NCI-H2227 (cell line): ENCODE measurements around the gene BBLN.
"Not testable (repeated sequence)": the region's sequence is repeated elsewhere in the genome, so short reads cannot be mapped to it uniquely, and the experiment has no call there.

Source experiments
- DNase-seq: peaks from one replicate; lab custom pipeline; 2025; ENCODE audit not compliant: unreplicated experiment; lab: John Stamatoyannopoulos, UW

The BBLN gene

DNA sequence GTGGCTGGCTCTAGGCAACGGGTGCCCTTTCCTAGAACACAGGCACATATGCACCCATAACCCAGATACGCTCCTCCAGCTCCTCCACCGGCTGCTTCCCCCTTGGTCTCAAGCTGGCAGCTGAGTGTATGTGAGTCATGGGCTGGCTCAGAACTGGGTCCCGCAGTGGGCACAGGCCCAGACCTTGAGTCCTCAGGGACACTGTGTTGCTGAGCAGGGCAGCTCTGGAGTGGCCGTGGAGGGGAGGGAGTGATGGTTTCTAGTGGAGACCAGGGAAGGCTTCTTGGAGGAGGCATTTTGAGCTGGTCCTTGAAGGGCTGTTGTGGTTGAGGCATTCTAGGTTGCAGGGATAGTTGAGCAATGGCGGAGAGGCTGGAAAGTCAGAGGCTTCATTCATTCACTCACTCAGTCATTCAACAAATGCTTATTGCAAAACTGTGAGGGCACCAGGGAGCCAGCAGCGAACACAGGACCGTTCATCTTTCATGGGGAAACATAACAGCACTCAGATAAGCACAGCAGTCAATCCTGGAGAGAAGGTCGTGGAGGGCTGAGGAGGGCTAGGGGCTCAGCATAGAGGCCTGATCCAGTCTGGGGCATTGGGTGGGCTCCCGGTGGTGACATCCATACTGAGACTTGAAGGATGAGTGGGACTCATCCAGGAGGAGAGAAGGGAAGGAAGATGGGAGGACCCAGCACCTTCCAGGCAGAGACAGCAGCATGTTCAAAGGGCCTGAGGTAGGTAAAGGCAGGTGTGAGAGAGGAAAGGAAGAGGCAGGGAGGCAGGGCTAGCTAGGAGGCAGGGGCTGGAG lies 2.4 kb downstream of the BBLN start:
- no peak for DNase-seq

- DNase-seq: no peak
These were observed 3.0 kb downstream of the BBLN start for GRCh38 chr9:128163027-128163515.

DNA sequence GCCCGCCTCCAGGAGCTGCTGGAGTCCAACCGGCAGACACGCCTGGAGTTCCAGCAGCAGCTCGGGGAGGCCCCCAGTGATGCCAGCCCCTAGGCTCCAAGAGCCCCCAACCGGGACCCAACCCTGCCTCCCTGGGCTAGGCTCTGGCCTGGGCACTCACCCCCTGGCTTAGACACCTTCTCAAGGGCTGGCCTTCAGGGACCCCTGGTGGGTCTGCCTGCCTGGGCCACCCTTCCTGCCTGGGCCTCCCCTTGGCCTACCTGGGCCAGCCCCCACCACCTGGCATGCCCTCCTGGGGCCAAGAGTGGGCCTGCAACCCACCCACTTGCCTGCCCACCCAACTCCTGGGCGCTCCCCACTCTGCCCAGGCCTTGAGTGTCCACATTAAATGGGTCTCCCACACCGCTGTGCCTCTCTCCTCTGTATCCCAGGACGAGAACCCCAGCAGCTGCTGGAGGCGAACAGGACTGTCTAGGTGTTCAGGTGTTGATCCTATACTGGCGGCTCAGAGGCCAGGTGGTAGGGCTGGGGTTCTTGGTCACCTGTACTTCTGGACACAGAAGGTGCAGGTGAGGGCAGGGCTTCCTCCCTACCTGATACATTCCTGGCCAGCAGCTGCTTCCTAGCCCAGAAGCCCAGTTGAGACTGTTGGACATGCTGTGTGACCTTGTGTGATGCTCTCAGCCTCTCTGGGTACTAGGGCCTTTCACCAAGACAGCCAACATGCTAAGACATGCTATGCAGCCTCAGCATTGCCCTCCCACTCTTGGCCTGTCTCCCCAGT lies 3.6 kb downstream of the BBLN start:
- no peak for DNase-seq

- DNase-seq: no peak
These were observed 4.3 kb downstream of the BBLN start for GRCh38 chr9:128164307-128164885.

DNA sequence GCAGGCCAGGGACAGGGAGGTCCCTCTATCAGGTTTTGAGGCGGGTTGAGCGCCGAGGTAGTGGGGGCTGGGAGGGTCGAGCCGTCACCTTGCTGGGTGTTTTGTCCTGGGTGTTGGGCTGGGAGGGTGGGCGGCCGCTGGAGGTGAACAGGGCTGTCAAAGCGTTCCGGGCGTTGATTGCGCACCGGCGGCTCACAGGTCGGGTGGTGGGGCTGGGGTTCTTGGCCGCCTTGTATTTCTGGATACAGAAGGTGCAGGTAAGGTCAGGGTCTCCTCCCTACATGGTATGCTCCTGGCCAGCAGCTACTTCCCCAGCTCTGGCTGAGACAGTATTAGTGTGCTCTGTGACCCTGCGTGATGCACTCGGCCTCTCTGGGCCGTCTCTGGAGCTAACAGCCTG lies 6.1 kb downstream of the BBLN start:
- DNase-seq: no peak

- DNase-seq: no peak
These were observed 7.1 kb downstream of the BBLN start for GRCh38 chr9:128167209-128167608.

DNA sequence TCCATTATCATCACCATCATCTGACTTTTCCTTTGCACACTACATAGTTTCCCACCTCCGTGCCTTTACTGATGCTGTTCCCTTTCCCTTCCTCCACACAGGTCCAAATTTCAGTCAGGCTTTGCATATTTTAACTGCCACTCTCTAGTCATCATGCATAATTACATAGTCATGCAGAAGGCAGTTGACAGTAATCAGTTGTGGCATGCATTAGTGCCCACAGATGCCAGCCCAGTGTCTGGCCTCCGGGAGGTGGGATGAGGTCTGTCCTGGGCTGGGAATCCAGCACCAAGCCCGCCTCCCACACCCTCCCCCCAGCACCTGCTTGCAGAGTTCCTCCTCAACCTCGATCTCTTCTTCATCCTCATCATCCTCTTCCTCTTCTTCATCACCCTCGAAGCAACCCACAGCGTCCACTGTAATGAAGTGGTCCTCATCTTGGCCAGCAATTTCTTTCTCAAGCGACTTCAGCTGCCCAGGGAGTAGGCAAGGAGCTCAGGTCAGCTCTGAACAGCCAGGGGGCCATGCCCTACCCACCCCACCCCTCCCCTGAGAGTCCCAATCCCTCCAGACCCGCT lies 8.8 kb downstream of the BBLN start:
- DNase-seq: no peak

DNA sequence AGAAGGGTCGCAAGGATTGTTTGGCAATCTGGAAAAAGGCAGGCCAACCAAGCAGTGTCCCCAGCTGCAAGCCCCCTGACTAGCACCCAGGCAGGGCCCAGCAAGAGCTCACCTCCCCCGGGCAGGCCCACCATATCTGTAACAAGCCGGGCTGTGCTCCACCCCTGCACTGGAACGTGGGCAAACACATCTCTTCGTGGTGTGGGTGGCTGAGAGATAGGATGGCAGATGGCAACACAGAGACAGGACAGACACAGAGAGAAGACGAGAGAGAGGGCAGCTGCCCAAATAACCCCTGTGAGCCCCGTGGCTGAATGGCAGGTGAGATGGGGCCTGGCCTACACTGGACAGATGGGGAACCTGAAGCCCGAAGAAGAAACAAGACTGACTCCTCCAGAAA lies 9.4 kb downstream of the BBLN start:
- no peak for DNase-seq

DNA sequence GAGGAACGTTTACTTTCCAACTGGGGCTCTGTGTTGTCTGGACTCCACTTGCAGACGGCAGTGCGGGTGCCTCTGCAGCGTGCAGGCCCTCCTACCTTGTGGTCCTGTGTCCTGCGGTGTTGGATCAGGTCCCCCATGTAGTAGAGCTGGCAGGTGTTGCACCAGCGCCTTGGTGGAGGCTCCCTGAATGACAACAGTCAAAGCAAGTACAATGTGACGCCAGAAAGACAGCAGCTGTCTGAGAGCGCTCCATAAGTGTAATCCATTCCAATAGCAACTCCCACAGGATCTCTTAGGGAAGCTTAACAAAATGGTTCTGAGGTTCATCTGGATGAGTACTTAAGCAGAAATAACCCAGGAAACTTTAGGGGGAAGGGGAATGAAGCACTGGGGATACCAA lies 9.9 kb downstream of the BBLN start:
- no peak for DNase-seq

DNA sequence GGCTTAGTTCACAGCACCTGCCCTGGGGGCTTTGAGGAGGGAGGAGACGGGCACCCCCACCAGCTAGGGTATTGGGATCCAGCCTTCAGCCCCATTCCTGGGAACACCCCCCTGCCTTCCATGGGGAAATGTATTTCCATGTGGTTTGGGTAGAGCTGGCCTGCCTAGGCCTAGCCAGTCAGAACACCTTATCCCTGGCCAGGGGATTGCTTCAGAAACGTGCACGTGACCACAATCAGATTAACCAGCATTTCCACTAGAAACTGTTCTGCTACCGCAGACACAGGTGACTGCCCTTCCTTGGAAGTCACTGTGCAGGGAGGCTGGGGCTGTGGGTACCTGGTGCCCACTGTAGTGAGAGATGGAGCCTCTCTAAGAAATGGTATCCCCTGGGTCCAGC lies 14.0 kb downstream of the BBLN start:
- DNase-seq: no peak

DNA sequence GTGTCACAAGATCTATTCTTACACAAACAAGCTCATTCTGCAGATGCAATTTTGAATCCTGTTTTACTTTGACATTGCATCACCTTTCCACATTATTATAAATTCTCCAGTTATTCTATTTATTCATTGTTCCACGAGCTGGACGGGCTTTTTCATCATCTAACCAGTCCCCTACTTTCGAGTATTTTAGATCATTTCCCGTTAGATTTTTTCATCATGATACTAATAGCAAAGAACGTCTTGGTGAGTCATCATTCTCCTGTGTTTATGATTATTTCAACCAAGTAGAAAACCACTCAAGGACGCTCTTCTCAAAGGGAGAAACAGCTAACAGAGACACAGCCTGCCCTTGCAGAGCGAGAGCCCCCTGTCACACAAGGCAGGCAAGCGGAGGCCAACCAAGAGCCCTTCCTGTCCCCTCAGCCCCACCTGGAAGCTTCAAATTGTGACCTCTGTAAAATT lies 15.1 kb downstream of the BBLN start:
- no peak for DNase-seq

DNA sequence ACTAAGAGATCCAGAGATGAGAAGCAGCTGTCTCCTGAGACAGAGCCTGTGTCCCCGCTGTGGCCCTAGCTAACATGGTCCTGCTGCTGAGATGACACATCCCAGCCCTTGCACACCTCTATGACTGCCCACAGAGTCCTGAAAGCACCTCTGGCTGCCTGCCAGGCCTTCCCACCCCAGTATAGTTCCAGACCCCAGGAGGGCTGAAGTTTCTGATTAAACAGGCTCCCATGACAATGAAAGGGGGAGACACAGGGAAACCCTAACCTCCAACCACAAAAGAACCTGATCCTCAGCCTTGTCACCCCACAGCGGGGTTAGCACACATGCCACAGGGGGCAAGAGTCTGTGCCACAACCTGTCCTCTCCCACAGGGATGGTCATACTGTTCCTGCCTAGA lies 15.7 kb downstream of the BBLN start:
- no peak for DNase-seq

DNA sequence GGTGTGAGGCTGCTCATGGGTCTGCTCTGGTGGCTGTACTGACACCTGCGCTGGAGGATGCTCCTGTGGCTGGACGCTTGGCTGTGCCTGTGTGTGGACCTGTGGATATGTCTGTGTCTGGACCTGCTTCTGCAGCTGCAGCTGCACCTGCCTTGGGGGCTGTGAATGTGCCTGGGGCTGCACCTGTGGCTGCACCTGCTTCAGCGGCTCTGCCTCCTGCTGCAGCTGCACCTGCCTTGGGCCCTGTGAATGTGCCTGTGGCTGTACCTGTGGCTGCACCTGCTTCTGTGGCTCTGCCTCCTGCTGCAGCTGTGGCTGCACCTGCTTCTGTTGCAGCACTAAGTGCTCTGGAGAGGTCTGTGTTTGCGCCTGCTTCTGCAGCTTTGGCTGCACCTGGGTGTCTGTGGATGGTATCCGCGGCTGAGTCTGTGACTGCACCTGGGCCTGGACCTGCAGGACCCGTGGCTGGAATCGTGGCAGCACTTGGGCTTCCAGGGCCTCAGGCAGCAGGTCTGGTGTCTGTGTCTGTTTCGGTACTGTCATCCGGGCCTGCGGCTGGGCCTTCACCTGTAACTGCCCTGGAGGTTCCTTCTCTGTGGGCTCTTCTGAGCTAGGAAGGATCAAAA lies 18.9 kb downstream of the BBLN start:
- no peak for DNase-seq

DNA sequence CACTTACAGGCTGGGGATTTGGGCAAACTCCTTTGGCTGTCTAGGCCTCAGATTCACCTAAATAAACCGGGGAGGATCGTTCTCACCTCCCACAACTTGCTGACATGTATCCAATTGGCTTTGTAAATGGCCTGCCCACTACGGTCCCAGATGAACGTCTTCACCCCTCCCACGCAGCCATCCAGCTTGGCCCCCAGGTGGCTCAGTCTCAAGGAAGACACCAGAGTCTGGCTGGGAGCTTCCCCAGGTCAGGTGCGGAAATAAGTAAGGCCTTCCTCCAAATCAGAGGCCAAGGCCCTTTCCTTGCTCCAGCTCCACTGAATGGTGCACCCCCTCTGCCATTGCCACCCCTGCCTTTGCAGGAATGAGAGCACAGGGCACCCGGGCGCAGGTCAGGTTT lies 19.9 kb downstream of the BBLN start:
- no peak for DNase-seq

DNA sequence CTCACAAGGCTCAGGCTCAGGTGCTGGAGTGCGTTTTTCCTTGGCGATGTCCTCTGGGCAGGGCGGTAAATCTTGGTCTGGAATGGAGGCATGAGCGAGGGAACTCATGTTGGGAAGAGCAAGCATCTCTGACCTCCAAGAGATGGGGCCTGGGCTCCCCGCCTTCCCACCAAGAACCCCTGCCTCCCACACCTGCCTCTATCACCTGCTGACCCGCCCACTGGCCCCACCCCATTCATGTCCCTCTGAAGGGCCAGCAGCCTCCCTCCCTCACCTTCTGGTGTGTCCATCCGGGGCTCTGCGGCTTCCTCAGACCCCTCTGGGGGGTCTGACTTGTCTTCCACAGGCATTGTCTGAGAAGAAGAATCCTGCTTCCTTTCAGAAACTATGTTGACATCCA lies 20.4 kb downstream of the BBLN start:
- DNase-seq: no peak

- DNase-seq: not testable (repeated sequence)
These were observed 21.4 kb downstream of the BBLN start for GRCh38 chr9:128181480-128181879.

DNA sequence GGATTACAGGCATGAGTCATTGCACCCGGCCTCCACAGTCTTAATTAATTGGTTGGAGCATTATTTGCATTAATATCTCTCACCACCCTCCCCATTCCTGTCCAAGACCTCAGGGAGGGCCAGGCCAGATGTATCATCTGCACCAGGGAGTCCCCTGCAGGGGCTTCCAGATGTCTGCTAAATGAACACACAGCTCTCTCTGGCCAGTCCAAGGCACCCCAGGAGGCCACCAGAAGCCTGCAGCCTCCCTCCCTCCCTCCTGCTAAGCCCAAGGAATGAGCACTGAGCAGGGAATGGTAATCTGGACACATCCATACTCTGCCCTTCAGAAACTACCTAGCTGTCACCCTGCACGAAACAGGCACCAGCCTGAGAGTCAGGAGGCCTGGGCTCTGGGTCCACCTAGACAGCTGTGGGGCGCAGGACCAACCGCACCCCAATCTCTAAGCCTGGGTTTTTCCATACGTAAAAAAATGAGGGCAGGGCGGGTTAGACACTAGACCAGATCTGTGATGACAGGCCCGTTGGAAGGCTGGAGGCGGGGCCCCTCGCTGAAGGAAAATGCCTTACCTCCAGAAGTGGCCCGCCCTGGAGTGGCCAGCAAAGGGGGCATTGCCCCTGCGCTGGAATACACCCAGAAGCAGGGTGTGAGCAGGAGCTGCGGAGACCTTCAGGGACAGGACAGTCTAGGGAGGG lies 23.0 kb downstream of the BBLN start:
- DNase-seq: no peak

GRCh38 chr9:128185979-128186965 lies 26.2 kb downstream of the BBLN start:
- no peak for DNase-seq

GRCh38 chr9:128187361-128187760 lies 27.3 kb downstream of the BBLN start:
- DNase-seq: no peak
